ENCODE measurements around the gene CRYBG3.

CRYBG3 gene

GRCh38 chr3:97838393-97838792 is 16.6 kb downstream of the CRYBG3 start:
- DNase-seq: no peak

- no peak for DNase-seq
Measured at GRCh38 chr3:97839944-97840343, 18.1 kb downstream of the CRYBG3 start.

- no peak for DNase-seq
Measured at GRCh38 chr3:97841304-97841703, 19.5 kb downstream of the CRYBG3 start.

- DNase-seq: no peak
Measured at GRCh38 chr3:97841956-97842355, 20.1 kb downstream of the CRYBG3 start.

- DNase-seq: no peak
Measured at GRCh38 chr3:97848779-97849178, 27.0 kb downstream of the CRYBG3 start.

GRCh38 chr3:97857401-97857800 is 35.6 kb downstream of the CRYBG3 start:
- no peak for DNase-seq

GRCh38 chr3:97860364-97860763 is 38.6 kb downstream of the CRYBG3 start:
- no peak for DNase-seq

- no peak for DNase-seq
Measured at GRCh38 chr3:97862582-97862981, 40.8 kb downstream of the CRYBG3 start.

GRCh38 chr3:97863031-97863430 is 41.2 kb downstream of the CRYBG3 start:
- no peak for DNase-seq

- DNase-seq: no peak
Measured at GRCh38 chr3:97863775-97864174, 42.0 kb downstream of the CRYBG3 start.

GRCh38 chr3:97871186-97871585 is 49.4 kb downstream of the CRYBG3 start:
- no peak for DNase-seq

GRCh38 chr3:97871801-97872524 is 50.2 kb downstream of the CRYBG3 start:
- no peak for DNase-seq

GRCh38 chr3:97872525-97873042 is 50.8 kb downstream of the CRYBG3 start:
- DNase-seq: no peak

GRCh38 chr3:97880267-97880666 is 58.5 kb downstream of the CRYBG3 start:
- no peak for DNase-seq

GRCh38 chr3:97882975-97883598 is 61.3 kb downstream of the CRYBG3 start:
- no peak for DNase-seq

- DNase-seq: no peak
Measured at GRCh38 chr3:97883736-97884135, 61.9 kb downstream of the CRYBG3 start.

- DNase-seq: no peak
Measured at GRCh38 chr3:97884586-97885123, 62.8 kb downstream of the CRYBG3 start.

GRCh38 chr3:97885931-97886824 is 64.4 kb downstream of the CRYBG3 start:
- no peak for DNase-seq

- no peak for DNase-seq
Measured at GRCh38 chr3:97889814-97890213, 68.0 kb downstream of the CRYBG3 start.

GRCh38 chr3:97892852-97893251 is 71.0 kb downstream of the CRYBG3 start:
- DNase-seq: no peak

- no peak for DNase-seq
Measured at GRCh38 chr3:97895216-97895615, 73.4 kb downstream of the CRYBG3 start.

- DNase-seq: no peak
Measured at GRCh38 chr3:97896129-97896528, 74.3 kb downstream of the CRYBG3 start.

GRCh38 chr3:97896547-97896946 is 74.7 kb downstream of the CRYBG3 start:
- no peak for DNase-seq
